ENCODE results near the gene CHRM3. TPM values are rescaled to one million over a fixed set of nuclear protein-coding genes. Genes with fewer than 3 reads are reported as not detected.

Gene CHRM3
- total RNA-seq, 2 donors from 2014 or later: 57.4 to 67.2 TPM

- Histone ChIP-seq H3K36me3 (replicated peaks in 1 of 2; ENCODE audit: insufficient read depth in 1 of 2, low read depth in 2 of 2) (no peaks in the 10 kb centered on the region), H3K9me3 (no peaks in the 10 kb centered on the region), H3K27me3 (no peaks in the 10 kb centered on the region), H3K4me3 (no peak overlapping the region), H3K4me1 (peaks cover 7% of the 10 kb centered on the region), H3K27ac (no peak overlapping the region)
- DNase-seq: no peak
- 85 to 88% methylated on average over 3 of the region's 3 CpGs for WGBS, 2 donors
- intact Hi-C loops (cut with DNase I): loop anchor here (10.0 kb wide), 1 partner anchor 69 kb away; no protein-coding TSS in a partner anchor
- no peak for ATAC-seq
- TF ChIP-seq POLR2A (IDR thresholded peaks at IDR 0.05): no peak
- TF ChIP-seq, protein P1, sequence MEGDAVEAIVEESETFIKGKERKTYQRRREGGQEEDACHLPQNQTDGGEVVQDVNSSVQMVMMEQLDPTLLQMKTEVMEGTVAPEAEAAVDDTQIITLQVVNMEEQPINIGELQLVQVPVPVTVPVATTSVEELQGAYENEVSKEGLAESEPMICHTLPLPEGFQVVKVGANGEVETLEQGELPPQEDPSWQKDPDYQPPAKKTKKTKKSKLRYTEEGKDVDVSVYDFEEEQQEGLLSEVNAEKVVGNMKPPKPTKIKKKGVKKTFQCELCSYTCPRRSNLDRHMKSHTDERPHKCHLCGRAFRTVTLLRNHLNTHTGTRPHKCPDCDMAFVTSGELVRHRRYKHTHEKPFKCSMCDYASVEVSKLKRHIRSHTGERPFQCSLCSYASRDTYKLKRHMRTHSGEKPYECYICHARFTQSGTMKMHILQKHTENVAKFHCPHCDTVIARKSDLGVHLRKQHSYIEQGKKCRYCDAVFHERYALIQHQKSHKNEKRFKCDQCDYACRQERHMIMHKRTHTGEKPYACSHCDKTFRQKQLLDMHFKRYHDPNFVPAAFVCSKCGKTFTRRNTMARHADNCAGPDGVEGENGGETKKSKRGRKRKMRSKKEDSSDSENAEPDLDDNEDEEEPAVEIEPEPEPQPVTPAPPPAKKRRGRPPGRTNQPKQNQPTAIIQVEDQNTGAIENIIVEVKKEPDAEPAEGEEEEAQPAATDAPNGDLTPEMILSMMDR (IDR thresholded peaks at IDR 0.05): no peak
Observed at GRCh38 chr1:239383714-239384113, 2.7 kb upstream of the CHRM3 start.

GRCh38 chr1:239387304-239388158 is 1.2 kb downstream of the CHRM3 start:
- DNase-seq (peak; percentile 32 to 57 (median 47)), ATAC-seq (peak; percentile 13)
- intact Hi-C loops (cut with DNase I): loop anchor here (10.0 kb wide), 1 partner anchor 73 kb away; no protein-coding TSS in a partner anchor

DNA sequence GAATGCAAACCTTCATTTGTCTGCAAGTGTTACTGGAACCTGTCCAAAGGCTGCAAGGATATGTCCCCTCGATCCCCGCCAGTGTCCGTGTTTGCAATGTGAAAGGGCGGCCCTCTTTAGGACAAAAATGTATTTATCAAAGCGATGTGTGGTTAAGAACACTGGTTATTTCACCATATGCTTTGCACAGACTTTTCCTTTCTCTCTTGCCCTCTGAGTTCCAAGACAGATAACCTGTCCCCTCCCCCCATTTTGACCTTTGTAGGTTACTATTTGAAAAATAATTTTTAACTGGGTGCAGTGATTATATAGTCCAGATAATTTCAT is 1.8 kb downstream of the CHRM3 start:
- no peaks in the 10 kb centered on the region for H3K27me3 ChIP-seq
- ATAC-seq (no peak), DNase-seq (no peak)
- TF ChIP-seq POLR2A (IDR thresholded peaks at IDR 0.05): no peak
- TF ChIP-seq, protein P1 (IDR thresholded peaks at IDR 0.05): no peak
- peaks cover 39% of the 10 kb centered on the region for H3K4me1 ChIP-seq
- peak overlapping the region; percentile 15 to 61 for H3K4me3 ChIP-seq
- peak overlapping the region; percentile 93 to 97 (median 94) for H3K27ac ChIP-seq
- 3 to 7% methylated on average over 5 of the region's 5 CpGs for WGBS, 2 donors
- intact Hi-C loops (cut with DNase I): loop anchor here (10.0 kb wide), 1 partner anchor 73 kb away; no protein-coding TSS in a partner anchor
- no peaks in the 10 kb centered on the region for H3K9me3 ChIP-seq
- no peaks in the 10 kb centered on the region for H3K36me3 ChIP-seq (replicated peaks in 1 of 2; ENCODE audit: insufficient read depth in 1 of 2, low read depth in 2 of 2)

More at GRCh38 chr1:239387304-239388158, 1.2 kb downstream of the CHRM3 start:
- Histone ChIP-seq H3K27me3 (no peaks in the 10 kb centered on the region), H3K9me3 (no peaks in the 10 kb centered on the region), H3K4me3 (peak overlapping the region; percentile 29 to 61), H3K4me1 (peaks cover 34% of the 10 kb centered on the region), H3K27ac (peak overlapping the region; percentile 93 to 97 (median 94)), H3K36me3 (replicated peaks in 1 of 2; ENCODE audit: insufficient read depth in 1 of 2, low read depth in 2 of 2) (no peaks in the 10 kb centered on the region)
- 0 to 1% methylated on average over 21 to 55 of the region's 55 CpGs for WGBS, 2 donors
- TF ChIP-seq, protein P1 (IDR thresholded peaks at IDR 0.05): no peak
- peak; percentile 8 to 47 (median 27) for TF ChIP-seq POLR2A (IDR thresholded peaks at IDR 0.05)

- Histone ChIP-seq H3K9me3 (no peaks in the 10 kb centered on the region), H3K4me1 (peaks cover 39% of the 10 kb centered on the region), H3K4me3 (peak overlapping the region in 1 of 2 donors; percentile 61), H3K27ac (peak overlapping the region; percentile 93 to 97 (median 94)), H3K27me3 (no peaks in the 10 kb centered on the region), H3K36me3 (replicated peaks in 1 of 2; ENCODE audit: insufficient read depth in 1 of 2, low read depth in 2 of 2) (no peaks in the 10 kb centered on the region)
- ATAC-seq: no peak
- peak in 3 of 4 donors; percentile 19 to 27 (median 23) for DNase-seq
- WGBS, 2 donors: 18 to 30% methylated on average over 9 of the region's 9 CpGs
- intact Hi-C loops (cut with DNase I): loop anchor here (10.0 kb wide), 1 partner anchor 74 kb away; no protein-coding TSS in a partner anchor
- peak in 2 of 3 donors; percentile 28 to 53 for TF ChIP-seq POLR2A (IDR thresholded peaks at IDR 0.05)
- TF ChIP-seq, protein P1 (IDR thresholded peaks at IDR 0.05): no peak
Observed at GRCh38 chr1:239388578-239388977, 2.2 kb downstream of the CHRM3 start.

All from body of pancreas (tissue), 4 donors.